ENCODE measurements around the gene BHLHE41. TPM values are rescaled to one million over a fixed set of nuclear protein-coding genes. Genes with fewer than 3 reads are reported as not detected.

The BHLHE41 gene
- polyA plus RNA-seq, 1 of the 3 experiments (the other 2 are of a cell fraction): 16.1 TPM

- TF ChIP-seq CHD2 (IDR thresholded peaks at IDR 0.05; ENCODE audit: low read length, partially characterized antibody): no peak
- TF ChIP-seq MAX (IDR thresholded peaks at IDR 0.05; ENCODE audit: low read depth): no peak
- no peak for TF ChIP-seq EP300 (IDR thresholded peaks at IDR 0.05; ENCODE audit: borderline replicate concordance in 1 of 2, low read depth in 1 of 2, low read length in 1 of 2)
Observed at GRCh38 chr12:26148291-26148690, 23.5 kb upstream of the BHLHE41 start (continued).

GRCh38 chr12:26143291-26143690, 18.5 kb upstream of the BHLHE41 start:
- ChIA-PET CTCF (no interaction called here), POLR2A (no interaction called here)
- no peak overlapping the region for H3K9ac ChIP-seq
- no peaks in the 10 kb centered on the region for H3K9me2 ChIP-seq
- H3K79me2 ChIP-seq (ENCODE audit: insufficient read depth): no peaks in the 10 kb centered on the region
- H3K27me3 ChIP-seq (ENCODE audit: insufficient read depth): no peaks in the 10 kb centered on the region
- no peaks in the 10 kb centered on the region for H4K20me1 ChIP-seq (ENCODE audit: insufficient read depth)
- no peaks in the 10 kb centered on the region for H3K9me3 ChIP-seq
- H3K4me3 ChIP-seq (ENCODE audit: low read depth in 2 of 2, low read length in 1 of 2): no peak overlapping the region
- WGBS (ENCODE audit: low lambda C conversion rate): 57% methylated on average over 2 of the region's 2 CpGs
- TF ChIP-seq, protein P1, sequence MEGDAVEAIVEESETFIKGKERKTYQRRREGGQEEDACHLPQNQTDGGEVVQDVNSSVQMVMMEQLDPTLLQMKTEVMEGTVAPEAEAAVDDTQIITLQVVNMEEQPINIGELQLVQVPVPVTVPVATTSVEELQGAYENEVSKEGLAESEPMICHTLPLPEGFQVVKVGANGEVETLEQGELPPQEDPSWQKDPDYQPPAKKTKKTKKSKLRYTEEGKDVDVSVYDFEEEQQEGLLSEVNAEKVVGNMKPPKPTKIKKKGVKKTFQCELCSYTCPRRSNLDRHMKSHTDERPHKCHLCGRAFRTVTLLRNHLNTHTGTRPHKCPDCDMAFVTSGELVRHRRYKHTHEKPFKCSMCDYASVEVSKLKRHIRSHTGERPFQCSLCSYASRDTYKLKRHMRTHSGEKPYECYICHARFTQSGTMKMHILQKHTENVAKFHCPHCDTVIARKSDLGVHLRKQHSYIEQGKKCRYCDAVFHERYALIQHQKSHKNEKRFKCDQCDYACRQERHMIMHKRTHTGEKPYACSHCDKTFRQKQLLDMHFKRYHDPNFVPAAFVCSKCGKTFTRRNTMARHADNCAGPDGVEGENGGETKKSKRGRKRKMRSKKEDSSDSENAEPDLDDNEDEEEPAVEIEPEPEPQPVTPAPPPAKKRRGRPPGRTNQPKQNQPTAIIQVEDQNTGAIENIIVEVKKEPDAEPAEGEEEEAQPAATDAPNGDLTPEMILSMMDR (IDR thresholded peaks at IDR 0.05): no peak
- TF ChIP-seq, protein P2, sequence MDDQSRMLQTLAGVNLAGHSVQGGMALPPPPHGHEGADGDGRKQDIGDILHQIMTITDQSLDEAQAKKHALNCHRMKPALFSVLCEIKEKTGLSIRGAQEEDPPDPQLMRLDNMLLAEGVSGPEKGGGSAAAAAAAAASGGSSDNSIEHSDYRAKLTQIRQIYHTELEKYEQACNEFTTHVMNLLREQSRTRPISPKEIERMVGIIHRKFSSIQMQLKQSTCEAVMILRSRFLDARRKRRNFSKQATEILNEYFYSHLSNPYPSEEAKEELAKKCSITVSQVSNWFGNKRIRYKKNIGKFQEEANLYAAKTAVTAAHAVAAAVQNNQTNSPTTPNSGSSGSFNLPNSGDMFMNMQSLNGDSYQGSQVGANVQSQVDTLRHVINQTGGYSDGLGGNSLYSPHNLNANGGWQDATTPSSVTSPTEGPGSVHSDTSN (IDR thresholded peaks at IDR 0.05): no peak
- TF ChIP-seq YY1 (IDR thresholded peaks at IDR 0.05; ENCODE audit: low read depth) (no peak), GABPA (IDR thresholded peaks at IDR 0.05; ENCODE audit: low read depth) (no peak), RXRA (IDR thresholded peaks at IDR 0.05; ENCODE audit: borderline replicate concordance, low read depth) (no peak), RAD21 (IDR thresholded peaks at IDR 0.05; ENCODE audit: low read length) (no peak), CHD2 (IDR thresholded peaks at IDR 0.05; ENCODE audit: low read length, partially characterized antibody) (no peak), ELF1 (IDR thresholded peaks at IDR 0.05) (no peak), MAX (IDR thresholded peaks at IDR 0.05; ENCODE audit: low read depth) (no peak), GATA2 (CRISPR knock-in tag; IDR thresholded peaks at IDR 0.05) (no peak), EZH2phosphoT487 (IDR thresholded peaks at IDR 0.05; ENCODE audit: borderline replicate concordance, low read depth) (no peak), TAF1 (IDR thresholded peaks at IDR 0.05; ENCODE audit: borderline replicate concordance, low read depth, low read length) (no peak), JUND (IDR thresholded peaks at IDR 0.05) (no peak)
- TF ChIP-seq, protein P3, sequence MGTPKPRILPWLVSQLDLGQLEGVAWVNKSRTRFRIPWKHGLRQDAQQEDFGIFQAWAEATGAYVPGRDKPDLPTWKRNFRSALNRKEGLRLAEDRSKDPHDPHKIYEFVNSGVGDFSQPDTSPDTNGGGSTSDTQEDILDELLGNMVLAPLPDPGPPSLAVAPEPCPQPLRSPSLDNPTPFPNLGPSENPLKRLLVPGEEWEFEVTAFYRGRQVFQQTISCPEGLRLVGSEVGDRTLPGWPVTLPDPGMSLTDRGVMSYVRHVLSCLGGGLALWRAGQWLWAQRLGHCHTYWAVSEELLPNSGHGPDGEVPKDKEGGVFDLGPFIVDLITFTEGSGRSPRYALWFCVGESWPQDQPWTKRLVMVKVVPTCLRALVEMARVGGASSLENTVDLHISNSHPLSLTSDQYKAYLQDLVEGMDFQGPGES (IDR thresholded peaks at IDR 0.05; ENCODE audit: low read depth, low read length): no peak
- TF ChIP-seq, protein P4, sequence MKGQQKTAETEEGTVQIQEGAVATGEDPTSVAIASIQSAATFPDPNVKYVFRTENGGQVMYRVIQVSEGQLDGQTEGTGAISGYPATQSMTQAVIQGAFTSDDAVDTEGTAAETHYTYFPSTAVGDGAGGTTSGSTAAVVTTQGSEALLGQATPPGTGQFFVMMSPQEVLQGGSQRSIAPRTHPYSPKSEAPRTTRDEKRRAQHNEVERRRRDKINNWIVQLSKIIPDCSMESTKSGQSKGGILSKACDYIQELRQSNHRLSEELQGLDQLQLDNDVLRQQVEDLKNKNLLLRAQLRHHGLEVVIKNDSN (IDR thresholded peaks at IDR 0.05; ENCODE audit: borderline replicate concordance, low read depth): no peak
- DNase-seq: no peak
- no peak overlapping the region for H2AFZ ChIP-seq (ENCODE audit: low read depth)
- no peak overlapping the region for H3K27ac ChIP-seq (ENCODE audit: low read depth in 2 of 2, low read length in 1 of 2)
- H3K36me3 ChIP-seq (replicated peaks in 1 of 2; ENCODE audit: control insufficient read depth in 1 of 2, insufficient read depth in 2 of 2, low read length in 1 of 2): no peaks in the 10 kb centered on the region
- H3F3A ChIP-seq (replicated peaks; ENCODE audit: insufficient read depth): no peaks in the 10 kb centered on the region
- no peaks in the 10 kb centered on the region for H3K4me1 ChIP-seq (ENCODE audit: control insufficient read depth in 1 of 2, insufficient read depth in 2 of 2, low read depth in 1 of 2, low read length in 1 of 2)
- no peak overlapping the region for H3K4me2 ChIP-seq
